OCI-LY7 (cell line): ENCODE data around the gene PPP3CB. TPM values are rescaled to one million over a fixed set of nuclear protein-coding genes. Genes with fewer than 3 reads are reported as not detected.

Source experiments
- BruUV-seq: library from RNA; stranded (reverse); fragments of 400-500 nt; replicated peaks from 2 replicates; lab custom pipeline; 2021; lab: Mats Ljungman, UMichigan
- CTCF ChIA-PET: fragments of 300-600 bp; sonication (Branson Sonifier 250); formaldehyde crosslinking; loops from one replicate; lab custom pipeline; 2022; ENCODE audit warnings: antibody characterized with exemption; ENCODE audit not compliant: unreplicated experiment; lab: Charles Lee
- POLR2A ChIA-PET: fragments of 300-600 bp; sonication (Branson Sonifier 250); formaldehyde crosslinking; loops from one replicate; lab custom pipeline; 2022; ENCODE audit warnings: antibody characterized with exemption; lab: Charles Lee
- DNase-seq: peaks from one replicate; pipeline ENCODE4 v3.0.0-alpha.2; 2015; ENCODE audit warnings: low spot score
- H2AFZ ChIP-seq: fragments of 200-600 bp; sonication (generic), shearing (Covaris generic); 2 replicates; pipeline ENCODE4 v1.6.1; 2014; ENCODE audit warnings: mild to moderate bottlenecking, antibody characterized with exemption, low read length, moderate library complexity
- H3K27ac ChIP-seq: fragments of 200-600 bp; sonication (generic); 2 replicates; pipeline ENCODE4 v1.5.1; 2014; ENCODE audit warnings: mixed run types, low read depth, mild to moderate bottlenecking, moderate library complexity, low read length, inconsistent platforms; ENCODE audit not compliant: poor library complexity, severe bottlenecking
- H3K36me3 ChIP-seq: fragments of 200-600 bp; sonication (generic); 2 replicates; pipeline ENCODE4 v1.6.1; 2014; ENCODE audit warnings: mild to moderate bottlenecking, antibody characterized with exemption, low read length, moderate library complexity, mixed read lengths; ENCODE audit not compliant: insufficient read depth
- H3K4me1 ChIP-seq: fragments of 200-600 bp; sonication (generic); 2 replicates; pipeline ENCODE4 v1.5.1; 2014; ENCODE audit warnings: mild to moderate bottlenecking, low read length; ENCODE audit not compliant: insufficient read depth, poor library complexity, severe bottlenecking
- H3K4me2 ChIP-seq: fragments of 200-600 bp; sonication (generic); 2 replicates; pipeline ENCODE4 v1.6.1; 2014; ENCODE audit warnings: mild to moderate bottlenecking, low read length
- H3K4me3 ChIP-seq: fragments of 200-600 bp; sonication (generic); 2 replicates; pipeline ENCODE4 v1.5.1; 2014; ENCODE audit warnings: mild to moderate bottlenecking, low read depth, low read length; ENCODE audit not compliant: poor library complexity, severe bottlenecking
- H3K79me2 ChIP-seq: fragments of 200-600 bp; sonication (generic); 2 replicates; pipeline ENCODE4 v1.6.1; 2016; ENCODE audit warnings: low read depth, mild to moderate bottlenecking, low read length, moderate library complexity, mixed read lengths; ENCODE audit not compliant: insufficient read depth
- H3K9me2 ChIP-seq: fragments of 200-600 bp; sonication (generic); 2 replicates; pipeline ENCODE4 v1.6.1; 2016; ENCODE audit warnings: mild to moderate bottlenecking, low read length, mixed read lengths; ENCODE audit not compliant: insufficient read depth
- H3K9me3 ChIP-seq: fragments of 200-600 bp; sonication (generic); 2 replicates; pipeline ENCODE4 v1.6.1; 2014; ENCODE audit warnings: mild to moderate bottlenecking, mixed run types, low read length, mixed read lengths
- H4K20me1 ChIP-seq: fragments of 200-600 bp; sonication (generic); 2 replicates; pipeline ENCODE4 v1.6.1; 2014; ENCODE audit warnings: mild to moderate bottlenecking, antibody characterized with exemption, low read length, moderate library complexity, mixed read lengths; ENCODE audit not compliant: insufficient read depth
- EZH2phosphoT487 ChIP-seq: fragments of 200-600 bp; sonication (generic); IDR thresholded peaks from 2 replicates; pipeline ENCODE4 v1.6.1; 2018; ENCODE audit warnings: low read depth, borderline replicate concordance, mild to moderate bottlenecking, mixed run types, antibody characterized with exemption, low read length, moderate library complexity, mixed read lengths
- intact Hi-C: fragments of 100-400 bp; cut with micrococcal nuclease; formaldehyde crosslinking; loops from one replicate; pipeline ENCODE4 v1.10.0; 2022; ENCODE audit not compliant: unreplicated experiment
- total RNA-seq, 2 experiments: library from RNA; depleted of rRNA in 1 of 2; stranded (reverse); fragments of >200 nt in 1 of 2; shearing (Covaris generic) in 1 of 2; gene quantifications; 2 replicates each; pipeline ENCODE4 v1.2.3, GENCODE V29; 2014 to 2022
- TF ChIP-seq, protein P1 (sequence below): fragments of 200-600 bp; sonication (generic); conservative IDR thresholded peaks from 2 replicates; pipeline ENCODE4 v1.5.1; 2014; ENCODE audit warnings: mild to moderate bottlenecking, antibody characterized with exemption, low read length, moderate library complexity, mixed read lengths

The PPP3CB gene
- total RNA-seq, 2 experiments from 2014 or later, result 18.6 to 43.1 TPM

DNA sequence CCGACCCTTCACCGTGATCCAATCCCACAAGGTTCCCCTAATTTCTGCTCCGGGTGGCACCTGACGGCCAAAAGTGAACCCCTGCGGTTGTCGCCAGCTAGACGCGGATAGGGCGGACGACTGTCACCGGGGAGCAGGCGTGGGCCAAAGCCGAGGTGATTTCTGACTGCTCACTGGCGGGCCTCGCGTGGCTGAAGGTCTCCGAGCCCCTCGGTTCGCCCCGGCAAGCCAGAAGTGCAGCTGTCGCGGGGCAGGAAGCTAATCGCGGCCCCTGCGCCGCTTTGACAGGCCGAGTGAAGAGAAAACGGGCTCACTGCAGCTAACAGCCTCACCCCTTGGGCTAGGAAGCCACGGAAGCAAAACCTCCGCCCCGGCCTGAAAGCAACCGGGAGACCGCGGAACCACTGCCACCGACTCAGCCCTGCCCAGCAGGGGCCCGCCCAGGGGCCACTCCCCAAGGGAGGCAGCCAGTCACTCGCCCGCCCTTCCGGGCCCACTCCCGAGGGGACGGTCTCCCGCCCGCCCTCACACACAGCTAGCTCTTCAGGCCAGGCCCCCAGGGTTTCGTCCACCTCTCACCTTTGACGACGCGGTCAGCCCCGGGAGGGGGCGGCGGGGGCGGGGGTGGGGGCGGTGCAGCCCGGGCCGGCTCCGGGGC lies 469 bp downstream of the PPP3CB start:
- Histone ChIP-seq H4K20me1 (0 out of 2 replicates have a peak, but pooled peaks cover 5% of the 10 kb centered on the region), H3K4me1 (peaks cover 25% of the 10 kb centered on the region), H3K27ac (peak overlapping the region; percentile 79), H3K4me3 (peak overlapping the region; percentile 92), H3K9me2 (no peaks in the 10 kb centered on the region), H3K79me2 (peaks cover 49% of the 10 kb centered on the region), H2AFZ (peak overlapping the region; percentile 50; the same call in 1 of the 2 replicates), H3K9me3 (no peaks in the 10 kb centered on the region), H3K4me2 (peak overlapping the region; percentile 99), H3K36me3 (peaks cover 24% of the 10 kb centered on the region)
- peak; percentile 88 for DNase-seq
- ChIA-PET CTCF (no interaction called here), POLR2A (interaction anchor here (0.6 to 2.0 kb wide), 9 partner anchors 10 to 1387 kb away, joined by 3 to 6 read pairs (median 4); partner anchors contain the start of gene DNAJC9)
- no TSS peak for BruUV-seq
- intact Hi-C loops, result loop anchor here (2.0 kb wide), 1 partner anchor 83 kb away; no protein-coding TSS in a partner anchor
- no peak for TF ChIP-seq EZH2phosphoT487
- TF ChIP-seq, protein P1, sequence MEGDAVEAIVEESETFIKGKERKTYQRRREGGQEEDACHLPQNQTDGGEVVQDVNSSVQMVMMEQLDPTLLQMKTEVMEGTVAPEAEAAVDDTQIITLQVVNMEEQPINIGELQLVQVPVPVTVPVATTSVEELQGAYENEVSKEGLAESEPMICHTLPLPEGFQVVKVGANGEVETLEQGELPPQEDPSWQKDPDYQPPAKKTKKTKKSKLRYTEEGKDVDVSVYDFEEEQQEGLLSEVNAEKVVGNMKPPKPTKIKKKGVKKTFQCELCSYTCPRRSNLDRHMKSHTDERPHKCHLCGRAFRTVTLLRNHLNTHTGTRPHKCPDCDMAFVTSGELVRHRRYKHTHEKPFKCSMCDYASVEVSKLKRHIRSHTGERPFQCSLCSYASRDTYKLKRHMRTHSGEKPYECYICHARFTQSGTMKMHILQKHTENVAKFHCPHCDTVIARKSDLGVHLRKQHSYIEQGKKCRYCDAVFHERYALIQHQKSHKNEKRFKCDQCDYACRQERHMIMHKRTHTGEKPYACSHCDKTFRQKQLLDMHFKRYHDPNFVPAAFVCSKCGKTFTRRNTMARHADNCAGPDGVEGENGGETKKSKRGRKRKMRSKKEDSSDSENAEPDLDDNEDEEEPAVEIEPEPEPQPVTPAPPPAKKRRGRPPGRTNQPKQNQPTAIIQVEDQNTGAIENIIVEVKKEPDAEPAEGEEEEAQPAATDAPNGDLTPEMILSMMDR, result no peak

DNA sequence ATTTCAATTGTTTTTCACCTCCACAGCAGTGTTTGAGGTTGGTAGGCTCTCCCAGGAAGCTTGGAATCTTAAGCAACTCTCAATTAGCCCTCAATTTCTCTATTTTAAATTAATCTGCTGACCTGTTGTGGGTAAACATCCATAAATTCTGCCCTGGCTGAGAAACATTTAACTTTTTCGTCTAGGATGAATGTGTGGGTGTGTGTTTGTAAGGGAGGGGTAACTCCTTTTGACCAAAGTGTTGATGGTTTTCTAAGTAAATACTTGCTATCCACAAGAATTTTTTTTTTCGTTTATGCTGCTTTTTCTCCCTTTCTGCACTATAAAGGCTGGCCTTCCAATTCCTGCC lies 973 bp downstream of the PPP3CB start:
- BruUV-seq, result TSS peak; percentile 74
- TF ChIP-seq EZH2phosphoT487, result no peak
- TF ChIP-seq, protein P1, result no peak

DNA sequence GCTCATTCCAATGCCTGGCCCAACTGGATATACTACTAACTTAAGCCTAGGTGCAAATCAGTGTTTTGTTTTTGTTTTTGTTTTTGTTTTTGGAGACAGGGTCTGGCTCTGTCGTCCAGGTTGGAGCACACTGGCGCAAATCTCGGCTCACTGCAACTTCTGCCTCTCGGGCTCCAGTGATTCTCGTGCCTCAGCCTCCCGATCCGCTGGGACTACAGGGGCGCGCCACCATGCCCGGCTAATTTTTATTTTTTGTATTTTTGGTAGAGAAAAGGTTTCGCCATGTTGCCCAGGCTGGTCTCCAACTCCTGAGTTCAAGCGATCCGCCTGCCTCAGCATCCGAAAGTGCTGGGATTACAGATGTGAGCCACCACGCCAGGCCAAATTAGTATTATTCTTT lies 1.6 kb downstream of the PPP3CB start:
- Histone ChIP-seq H3K36me3 (peaks cover 32% of the 10 kb centered on the region), H3K79me2 (peaks cover 60% of the 10 kb centered on the region), H2AFZ (no peak overlapping the region), H4K20me1 (0 out of 2 replicates have a peak, but pooled peaks cover 5% of the 10 kb centered on the region), H3K27ac (no peak overlapping the region), H3K9me3 (no peaks in the 10 kb centered on the region), H3K4me2 (peak overlapping the region; percentile 99), H3K4me1 (peaks cover 25% of the 10 kb centered on the region), H3K9me2 (no peaks in the 10 kb centered on the region), H3K4me3 (peak overlapping the region; percentile 92)
- ChIA-PET POLR2A (interaction anchor here (0.5 to 2.0 kb wide), 4 partner anchors 9 to 1020 kb away, joined by 3 to 5 read pairs (median 4); no protein-coding TSS in a partner anchor), CTCF (no interaction called here)
- DNase-seq, result no peak
- intact Hi-C loops, result loop anchor here (2.0 kb wide), 1 partner anchor 81 kb away; no protein-coding TSS in a partner anchor
- TF ChIP-seq, protein P1, result no peak
- TF ChIP-seq EZH2phosphoT487, result no peak
- BruUV-seq, result no TSS peak

More for the DNA sequence above, 973 bp downstream of the PPP3CB start:
- Histone ChIP-seq H3K79me2 (peaks cover 54% of the 10 kb centered on the region), H4K20me1 (0 out of 2 replicates have a peak, but pooled peaks cover 5% of the 10 kb centered on the region), H3K9me3 (no peaks in the 10 kb centered on the region), H3K9me2 (no peaks in the 10 kb centered on the region), H3K4me1 (peaks cover 25% of the 10 kb centered on the region), H3K27ac (peak overlapping the region; percentile 79), H3K4me3 (peak overlapping the region; percentile 92), H3K36me3 (peaks cover 27% of the 10 kb centered on the region), H3K4me2 (peak overlapping the region; percentile 99), H2AFZ (peak overlapping the region; percentile 50; the same call in 1 of the 2 replicates)
- intact Hi-C loops, result loop anchor here (2.0 kb wide), 1 partner anchor 82 kb away; no protein-coding TSS in a partner anchor
- ChIA-PET CTCF (no interaction called here), POLR2A (interaction anchor here (0.6 to 2.0 kb wide), 6 partner anchors 10 to 432 kb away, joined by 3 to 5 read pairs (median 4); partner anchors contain the start of gene DNAJC9)
- no peak for DNase-seq
